Measurements from ENCODE around the gene ROMO1.
"Not testable (repeated sequence)": the region's sequence is repeated elsewhere in the genome, so short reads cannot be mapped to it uniquely, and the experiment has no call there.

ROMO1 gene

DNA sequence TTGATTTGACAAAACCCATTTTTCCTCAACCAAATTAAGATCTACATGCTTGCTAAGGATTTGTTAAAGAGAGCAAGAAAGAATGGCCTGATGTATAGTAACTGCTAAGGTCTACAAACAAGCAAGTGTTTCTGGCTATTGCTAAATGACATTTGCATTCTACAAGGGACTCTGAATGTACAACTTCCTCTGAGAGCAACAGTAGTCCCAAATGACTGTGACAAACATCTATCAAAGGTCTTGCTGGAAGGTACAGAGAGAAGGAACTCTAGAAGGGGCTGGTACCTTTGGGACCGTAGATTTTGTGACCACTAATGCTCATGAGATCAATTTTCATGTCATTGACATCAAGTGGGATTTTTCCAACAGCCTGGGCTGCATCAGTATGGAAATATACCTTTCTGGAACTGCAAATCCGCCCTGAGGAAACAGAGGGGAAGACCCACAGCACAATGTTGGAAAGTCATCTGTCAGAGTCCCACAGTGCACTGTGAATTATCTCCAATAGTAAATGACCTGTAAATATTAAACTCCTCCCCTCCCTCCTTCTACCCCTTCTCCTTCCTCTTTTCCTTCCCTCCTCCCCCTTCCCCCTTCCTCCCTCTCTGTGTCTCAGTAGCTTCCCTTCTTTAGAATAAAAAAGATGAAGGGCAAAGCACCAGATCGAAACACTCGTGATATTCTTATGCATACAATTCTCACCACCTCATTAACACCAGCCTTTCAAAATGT lies 18.6 kb upstream of the ROMO1 start:
- no peak for FAIRE-seq
- no peak for DNase-seq (ENCODE audit: insufficient read length, low spot score)

GRCh38 chr20:35681960-35682359 lies 17.2 kb upstream of the ROMO1 start:
- FAIRE-seq = no peak
- no peak for DNase-seq (ENCODE audit: insufficient read length, low spot score)

- not testable (repeated sequence) for FAIRE-seq; DNase-seq (ENCODE audit: insufficient read length, low spot score)
Measured at GRCh38 chr20:35685368-35685767, 13.8 kb upstream of the ROMO1 start.

DNA sequence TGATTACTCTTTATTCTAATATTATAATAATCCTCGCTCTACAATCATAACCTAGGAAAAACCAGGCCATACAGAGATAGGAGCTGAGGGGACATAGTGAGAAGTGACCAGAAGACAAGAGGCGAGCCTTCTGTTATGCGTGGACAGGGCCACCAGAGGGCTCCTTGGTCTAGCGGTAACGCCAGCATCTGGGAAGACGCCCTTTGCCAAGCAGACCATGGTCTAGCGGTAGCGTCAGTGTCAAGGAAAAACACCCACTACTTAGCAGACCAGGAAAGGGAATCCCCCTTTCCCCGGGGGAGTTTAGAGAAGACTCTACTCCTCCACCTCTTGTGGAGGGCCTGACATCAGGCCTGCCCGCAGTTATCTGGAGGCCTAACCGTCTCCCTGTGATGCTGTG lies 12.3 kb upstream of the ROMO1 start:
- DNase-seq (ENCODE audit: insufficient read length, low spot score); FAIRE-seq: not testable (repeated sequence)

DNA sequence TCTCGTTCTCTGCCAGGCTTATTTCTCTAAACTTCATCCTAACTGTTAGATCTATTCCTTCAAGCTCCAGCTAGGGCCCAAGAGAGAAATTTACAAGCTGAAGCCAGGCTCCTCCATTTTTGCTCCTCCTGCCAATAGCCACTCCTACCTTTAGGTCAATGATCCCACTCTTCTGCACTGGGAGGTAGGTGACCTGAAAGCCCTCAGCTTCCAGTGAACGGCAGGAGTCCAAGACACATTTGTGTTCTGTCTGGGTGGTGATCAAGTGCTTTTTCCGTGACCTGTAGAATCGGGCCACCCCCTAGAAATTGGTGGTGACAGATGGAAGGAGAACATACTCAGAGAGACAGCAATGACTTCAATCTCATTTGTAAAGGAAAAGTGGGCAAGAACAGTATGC lies 8.9 kb upstream of the ROMO1 start:
- DNase-seq (ENCODE audit: insufficient read length, low spot score) = no peak
- FAIRE-seq = no peak

DNA sequence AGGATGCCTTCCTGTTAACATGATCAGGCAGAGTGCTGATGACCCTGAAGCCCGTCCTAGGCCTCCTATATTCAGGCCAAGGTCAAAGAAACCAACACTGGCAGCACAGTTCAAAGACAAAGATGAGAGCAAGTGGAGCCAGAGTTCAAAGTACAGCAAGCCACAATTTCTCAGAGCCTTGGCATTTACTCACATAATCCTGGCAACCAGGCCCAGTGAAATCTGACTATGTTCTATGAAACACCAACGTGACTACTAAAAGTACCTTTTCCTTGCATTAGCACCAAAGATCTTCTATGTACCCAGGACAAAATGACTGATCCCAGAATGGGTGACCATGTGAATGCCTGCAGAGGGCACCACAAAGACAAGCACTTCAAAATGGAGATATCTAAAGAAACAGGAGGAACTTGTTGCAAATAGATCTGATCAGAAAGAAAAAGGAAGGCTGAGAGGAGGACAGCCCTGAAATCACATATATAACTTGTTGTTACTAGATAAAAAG lies 3.9 kb upstream of the ROMO1 start:
- no peak for FAIRE-seq
- no peak for DNase-seq (ENCODE audit: insufficient read length, low spot score)

GRCh38 chr20:35695978-35696377 lies 3.2 kb upstream of the ROMO1 start:
- FAIRE-seq = no peak
- no peak for DNase-seq (ENCODE audit: insufficient read length, low spot score)

- DNase-seq (ENCODE audit: insufficient read length, low spot score) (no peak), FAIRE-seq (no peak)
Measured at GRCh38 chr20:35697696-35698297, 1.4 kb upstream of the ROMO1 start.

DNA sequence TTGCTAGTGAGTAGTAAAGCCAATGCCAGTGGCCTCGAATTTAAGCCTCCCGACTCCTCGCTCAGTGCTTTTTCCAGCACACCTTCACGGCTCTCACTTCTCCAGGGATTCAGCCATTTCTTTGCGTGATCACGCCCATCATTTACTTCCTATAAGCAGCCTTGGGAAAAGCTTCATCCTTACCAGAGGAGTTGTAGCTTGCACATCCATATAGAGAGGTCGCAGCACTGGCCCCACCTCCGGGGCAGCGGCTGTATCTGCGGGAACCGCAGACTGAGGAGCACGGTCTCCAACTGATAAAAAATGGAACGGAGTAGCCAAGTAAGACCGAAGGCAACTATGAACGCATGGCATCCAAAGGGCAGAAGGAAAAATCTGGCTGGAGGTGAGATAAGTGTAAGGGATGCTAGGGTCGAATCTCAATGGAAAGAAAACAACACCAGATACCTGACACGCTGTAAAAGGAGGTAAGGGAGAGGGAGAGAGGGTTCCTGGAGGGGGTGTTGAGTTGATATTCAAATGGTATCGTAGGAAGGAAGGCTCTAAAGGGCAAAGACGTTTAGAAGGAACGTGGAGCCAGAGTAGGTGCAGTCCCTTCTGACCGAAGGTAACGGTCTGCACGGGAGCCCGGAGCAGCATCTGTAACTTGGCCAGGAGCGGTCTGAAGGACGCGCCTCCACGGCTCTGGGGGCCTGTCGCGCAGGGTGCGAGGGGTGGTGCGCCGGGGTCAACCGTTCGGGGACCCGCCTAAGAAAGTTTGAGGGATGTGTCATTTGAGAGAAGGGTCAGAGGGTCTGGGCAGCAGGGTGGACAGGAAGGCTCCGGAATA lies 693 bp upstream of the ROMO1 start:
- DNase-seq (ENCODE audit: insufficient read length, low spot score) (peak; percentile 36), FAIRE-seq (no peak)

GRCh38 chr20:35699957-35700624 lies 886 bp downstream of the ROMO1 start:
- FAIRE-seq = no peak
- DNase-seq (ENCODE audit: insufficient read length, low spot score) = no peak

DNA sequence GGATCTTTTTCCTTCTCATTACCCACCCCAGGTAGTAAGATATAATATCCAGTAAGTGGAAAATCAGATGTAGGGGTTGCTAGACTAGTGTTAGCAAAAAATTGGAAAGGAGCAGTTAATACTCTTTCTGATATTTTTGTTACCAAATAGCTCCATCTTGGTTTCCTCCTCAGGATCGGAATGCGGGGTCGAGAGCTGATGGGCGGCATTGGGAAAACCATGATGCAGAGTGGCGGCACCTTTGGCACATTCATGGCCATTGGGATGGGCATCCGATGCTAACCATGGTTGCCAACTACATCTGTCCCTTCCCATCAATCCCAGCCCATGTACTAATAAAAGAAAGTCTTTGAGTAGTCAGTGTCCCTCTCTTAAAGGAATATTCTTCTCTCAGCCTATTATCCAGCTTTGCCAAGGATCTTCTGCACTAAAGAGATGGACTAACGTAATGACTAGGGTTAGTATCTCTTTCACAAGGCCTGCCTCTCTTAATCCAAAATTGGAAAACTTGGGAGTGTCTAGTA lies 1.5 kb downstream of the ROMO1 start:
- DNase-seq (ENCODE audit: insufficient read length, low spot score) = no peak
- no peak for FAIRE-seq

DNA sequence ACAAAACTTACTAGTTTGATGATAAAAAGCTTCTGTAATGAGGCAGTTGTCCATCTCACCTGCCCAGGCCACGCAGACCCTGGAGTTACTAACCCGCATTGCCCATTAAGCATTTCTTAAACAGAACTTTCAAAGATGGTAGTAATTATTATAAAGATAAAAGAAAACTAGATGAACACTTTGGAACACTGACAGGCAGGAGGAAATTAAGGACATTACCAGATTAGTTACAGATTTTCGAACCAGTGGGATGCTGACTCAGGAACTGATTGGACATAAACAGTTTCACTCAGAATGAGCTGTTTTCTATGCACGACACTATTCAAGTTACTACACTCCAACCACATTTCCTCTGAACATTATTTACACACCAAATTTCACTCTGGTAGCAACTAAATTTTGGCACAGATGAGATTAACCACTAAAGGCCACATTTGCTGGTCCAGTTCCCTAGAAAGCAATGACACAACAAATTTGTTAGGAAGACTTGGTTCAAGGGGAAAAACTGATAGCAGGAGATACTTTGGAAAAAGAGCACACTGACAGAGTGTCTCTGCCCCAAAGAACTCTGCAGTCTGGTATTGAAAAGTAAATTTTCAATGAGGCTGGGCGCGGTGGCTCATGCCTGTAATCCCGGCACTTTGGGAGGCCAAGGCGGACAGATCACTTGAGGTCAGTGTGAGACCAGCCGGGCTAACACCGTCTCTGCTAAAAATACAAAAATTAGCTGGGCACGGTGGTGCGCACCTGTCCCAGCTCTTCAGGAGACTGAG lies 3.0 kb downstream of the ROMO1 start:
- DNase-seq (ENCODE audit: insufficient read length, low spot score) = no peak
- FAIRE-seq = no peak

GRCh38 chr20:35702824-35703695 lies 3.9 kb downstream of the ROMO1 start:
- FAIRE-seq (no peak), DNase-seq (ENCODE audit: insufficient read length, low spot score) (no peak)

DNA sequence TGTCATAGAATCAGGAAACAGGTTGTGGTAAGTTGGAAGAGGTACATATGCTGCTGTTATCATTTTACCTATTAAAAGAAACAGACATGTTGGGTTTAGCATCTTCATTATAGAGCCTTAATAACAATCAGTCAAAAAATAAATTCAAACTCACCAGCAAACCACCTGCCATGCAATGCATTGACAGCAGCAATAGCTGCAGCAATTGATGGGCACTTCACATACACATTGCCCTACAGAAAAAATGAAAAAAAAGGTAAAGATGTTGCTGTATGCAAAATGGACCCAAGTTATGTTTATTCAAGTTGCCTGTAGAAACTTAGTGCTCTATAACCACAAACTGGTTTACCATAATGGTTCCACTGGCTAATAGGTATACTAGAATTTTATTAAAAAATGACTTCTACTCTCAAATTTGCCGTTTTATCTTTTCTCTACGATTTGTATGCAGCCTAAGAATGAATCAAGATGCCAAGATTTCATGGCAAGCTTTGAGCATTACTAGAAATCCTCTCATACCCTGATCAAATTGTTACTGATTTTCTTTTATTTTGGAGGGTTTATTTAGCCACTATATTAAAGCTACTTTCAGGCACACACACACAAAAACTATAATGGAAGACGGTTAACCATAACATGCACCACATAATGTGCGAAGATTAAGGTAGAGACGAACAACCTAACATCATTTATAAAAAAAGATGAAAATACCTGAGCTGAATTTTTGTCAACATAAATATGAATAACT lies 5.5 kb downstream of the ROMO1 start:
- no peak for DNase-seq (ENCODE audit: insufficient read length, low spot score)
- no peak for FAIRE-seq

DNA sequence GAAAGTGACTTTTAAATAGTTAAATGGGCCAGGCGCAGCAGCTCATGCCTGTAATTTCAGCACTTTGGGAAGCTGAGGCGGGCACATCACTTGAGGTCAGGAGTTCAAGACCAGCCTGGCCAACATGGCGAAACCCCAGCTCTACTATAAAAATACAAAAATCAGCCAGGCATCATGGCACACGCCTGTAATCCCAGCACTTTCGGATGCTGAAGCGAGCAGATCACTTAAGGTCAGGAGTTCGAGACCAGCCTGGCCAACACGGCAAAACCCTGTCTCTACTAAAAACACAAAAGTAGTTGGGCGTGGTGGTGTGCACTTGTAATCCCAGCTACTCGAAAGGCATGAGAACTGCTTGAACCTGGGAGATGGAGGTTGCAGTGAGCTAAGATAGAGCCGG lies 6.7 kb downstream of the ROMO1 start:
- DNase-seq (ENCODE audit: insufficient read length, low spot score); FAIRE-seq: not testable (repeated sequence)

DNA sequence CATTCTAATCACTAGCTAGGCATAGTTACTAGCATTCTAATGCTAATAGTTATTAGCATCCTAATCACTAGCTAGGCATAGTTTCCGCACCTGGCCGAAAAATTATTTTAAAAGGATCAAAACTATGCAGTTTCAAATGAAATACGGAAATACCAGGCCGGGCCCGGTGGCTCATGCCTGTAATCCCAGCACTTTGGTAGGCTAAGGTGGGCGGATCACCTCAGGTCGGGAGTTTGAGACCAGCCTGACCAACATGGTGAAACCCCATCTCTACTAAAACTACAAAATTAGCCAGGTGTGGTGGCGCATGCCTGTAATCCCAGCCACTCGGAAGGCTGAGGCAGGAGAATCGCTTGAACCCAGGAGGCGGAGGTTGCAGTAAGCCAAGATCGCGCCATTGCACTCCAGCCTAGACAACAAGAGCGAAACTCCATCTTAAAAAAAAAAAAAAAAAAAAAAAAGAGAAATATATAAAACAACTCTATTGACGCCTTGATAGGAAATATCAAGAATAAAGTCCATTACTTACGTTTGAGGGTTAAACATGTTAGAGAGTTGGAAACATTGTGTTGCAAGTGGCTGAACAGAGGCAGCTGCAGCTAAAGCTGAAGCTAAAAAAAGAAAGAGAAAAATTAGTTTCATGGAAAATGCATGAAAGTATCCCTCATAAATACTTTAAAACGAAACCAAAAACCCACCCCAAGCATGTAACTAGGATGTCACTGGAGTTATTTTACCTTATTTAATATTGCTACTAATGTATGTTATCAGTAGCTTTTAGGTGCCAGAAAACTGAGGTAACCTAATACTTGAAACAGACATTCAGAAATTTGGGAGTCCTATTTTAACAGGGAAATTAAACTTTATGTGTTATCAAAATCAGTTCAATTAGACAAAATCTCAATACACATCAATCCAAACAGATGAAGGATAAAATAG lies 7.7 kb downstream of the ROMO1 start:
- not testable (repeated sequence) for FAIRE-seq; DNase-seq (ENCODE audit: insufficient read length, low spot score)

DNA sequence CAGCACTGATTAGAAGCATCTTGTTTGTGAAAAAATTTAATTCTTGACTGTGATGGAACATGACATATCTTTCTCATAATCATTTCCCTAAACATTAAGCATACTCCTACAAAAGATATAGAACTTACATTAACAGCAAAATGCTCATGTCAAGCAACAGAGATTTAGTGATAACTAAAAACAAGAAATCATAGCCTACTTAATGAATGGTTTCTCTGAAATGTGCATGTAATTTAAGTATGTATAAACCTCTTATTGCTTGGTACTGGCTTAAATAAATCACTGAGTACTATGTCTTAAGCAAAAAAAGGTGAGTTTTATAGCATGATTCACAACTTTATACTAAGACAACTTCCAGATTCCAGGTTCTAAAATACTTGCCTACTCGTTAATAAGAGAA lies 9.3 kb downstream of the ROMO1 start:
- no peak for FAIRE-seq
- no peak for DNase-seq (ENCODE audit: insufficient read length, low spot score)
